Kidney epithelial cell (primary cell): Measurements from ENCODE around the gene OR2V2. TPM values are rescaled to one million over a fixed set of nuclear protein-coding genes. Genes with fewer than 3 reads are reported as not detected.

Experiments
- DNase-seq: peaks from one replicate; pipeline ENCODE4 v3.0.0-alpha.2; 2010; ENCODE audit warnings: low read depth
- H3K27me3 ChIP-seq: 2 replicates; pipeline ENCODE4 v1.6.0; 2011; ENCODE audit warnings: low read length; ENCODE audit not compliant: control insufficient read depth, insufficient read depth
- H3K36me3 ChIP-seq: 2 replicates; pipeline ENCODE4 v1.5.1; 2011; ENCODE audit warnings: low read length; ENCODE audit not compliant: control insufficient read depth, insufficient read depth
- H3K4me3 ChIP-seq: 2 replicates; pipeline ENCODE4 v1.5.1; 2011; ENCODE audit warnings: low read depth, mild to moderate bottlenecking, control low read depth, low read length
- total RNA-seq: library from RNA; depleted of rRNA; stranded (reverse); fragments of >200 nt; gene quantifications from 2 replicates; pipeline ENCODE4 v1.2.3, GENCODE V29; 2015
- TF ChIP-seq, protein P1 (sequence below): IDR thresholded peaks from 2 replicates; pipeline ENCODE4 v1.5.1; 2011; ENCODE audit warnings: mild to moderate bottlenecking, moderate library complexity, low read length, control low read depth, inconsistent platforms; ENCODE audit not compliant: insufficient read depth, poor library complexity, severe bottlenecking

OR2V2 gene
- total RNA-seq, 1 donor from 2014 or later: not detected

- TF ChIP-seq, protein P1, sequence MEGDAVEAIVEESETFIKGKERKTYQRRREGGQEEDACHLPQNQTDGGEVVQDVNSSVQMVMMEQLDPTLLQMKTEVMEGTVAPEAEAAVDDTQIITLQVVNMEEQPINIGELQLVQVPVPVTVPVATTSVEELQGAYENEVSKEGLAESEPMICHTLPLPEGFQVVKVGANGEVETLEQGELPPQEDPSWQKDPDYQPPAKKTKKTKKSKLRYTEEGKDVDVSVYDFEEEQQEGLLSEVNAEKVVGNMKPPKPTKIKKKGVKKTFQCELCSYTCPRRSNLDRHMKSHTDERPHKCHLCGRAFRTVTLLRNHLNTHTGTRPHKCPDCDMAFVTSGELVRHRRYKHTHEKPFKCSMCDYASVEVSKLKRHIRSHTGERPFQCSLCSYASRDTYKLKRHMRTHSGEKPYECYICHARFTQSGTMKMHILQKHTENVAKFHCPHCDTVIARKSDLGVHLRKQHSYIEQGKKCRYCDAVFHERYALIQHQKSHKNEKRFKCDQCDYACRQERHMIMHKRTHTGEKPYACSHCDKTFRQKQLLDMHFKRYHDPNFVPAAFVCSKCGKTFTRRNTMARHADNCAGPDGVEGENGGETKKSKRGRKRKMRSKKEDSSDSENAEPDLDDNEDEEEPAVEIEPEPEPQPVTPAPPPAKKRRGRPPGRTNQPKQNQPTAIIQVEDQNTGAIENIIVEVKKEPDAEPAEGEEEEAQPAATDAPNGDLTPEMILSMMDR: no peak
- no peak for DNase-seq
- H3K4me3 ChIP-seq: no peak overlapping the region
- H3K27me3 ChIP-seq: no peaks in the 10 kb centered on the region
- no peaks in the 10 kb centered on the region for H3K36me3 ChIP-seq
These were observed 47.9 kb downstream of the OR2V2 start for GRCh38 chr5:181195249-181195761.

DNA sequence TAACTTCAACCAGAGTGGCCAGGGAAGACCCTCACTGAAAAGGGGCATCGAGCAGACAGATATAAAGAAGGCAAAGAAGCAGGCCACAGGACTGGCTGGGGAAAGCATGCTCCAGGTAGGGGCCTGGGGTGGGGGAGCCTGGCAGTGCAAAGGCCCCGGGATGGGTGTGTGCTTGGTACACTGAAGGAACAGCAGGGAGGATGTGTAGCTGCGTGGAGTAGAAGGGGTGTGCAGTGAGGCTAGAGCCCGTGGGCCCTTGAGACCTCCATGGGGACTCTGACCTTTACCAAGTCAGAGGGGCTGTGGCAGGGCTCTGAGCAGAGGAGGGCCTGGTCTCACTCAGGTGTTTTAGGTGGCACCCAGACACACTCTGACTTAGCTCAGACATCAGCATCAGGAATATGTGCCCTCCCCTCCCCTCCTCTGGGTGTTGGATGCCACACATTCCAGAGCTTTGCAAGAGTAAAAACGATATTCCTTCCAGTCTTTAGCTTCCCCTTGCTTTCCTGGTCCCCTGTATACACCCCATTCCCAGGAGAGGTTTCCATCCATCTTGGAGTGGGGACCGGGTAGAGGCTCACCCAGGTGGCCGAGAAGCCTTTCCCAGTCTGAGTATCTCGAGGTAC is 50.1 kb downstream of the OR2V2 start:
- no peaks in the 10 kb centered on the region for H3K27me3 ChIP-seq
- DNase-seq: no peak
- no peaks in the 10 kb centered on the region for H3K36me3 ChIP-seq
- TF ChIP-seq, protein P1: no peak
- no peak overlapping the region for H3K4me3 ChIP-seq

- no peak for DNase-seq
- TF ChIP-seq, protein P1: no peak
- H3K27me3 ChIP-seq: no peaks in the 10 kb centered on the region
- H3K4me3 ChIP-seq: no peak overlapping the region
- no peaks in the 10 kb centered on the region for H3K36me3 ChIP-seq
These were observed 50.8 kb downstream of the OR2V2 start for GRCh38 chr5:181198106-181198685.

GRCh38 chr5:181198905-181199519 is 51.6 kb downstream of the OR2V2 start:
- no peak for DNase-seq
- TF ChIP-seq, protein P1: no peak
- H3K36me3 ChIP-seq: no peaks in the 10 kb centered on the region
- no peak overlapping the region for H3K4me3 ChIP-seq
- H3K27me3 ChIP-seq: peaks cover 6% of the 10 kb centered on the region

DNA sequence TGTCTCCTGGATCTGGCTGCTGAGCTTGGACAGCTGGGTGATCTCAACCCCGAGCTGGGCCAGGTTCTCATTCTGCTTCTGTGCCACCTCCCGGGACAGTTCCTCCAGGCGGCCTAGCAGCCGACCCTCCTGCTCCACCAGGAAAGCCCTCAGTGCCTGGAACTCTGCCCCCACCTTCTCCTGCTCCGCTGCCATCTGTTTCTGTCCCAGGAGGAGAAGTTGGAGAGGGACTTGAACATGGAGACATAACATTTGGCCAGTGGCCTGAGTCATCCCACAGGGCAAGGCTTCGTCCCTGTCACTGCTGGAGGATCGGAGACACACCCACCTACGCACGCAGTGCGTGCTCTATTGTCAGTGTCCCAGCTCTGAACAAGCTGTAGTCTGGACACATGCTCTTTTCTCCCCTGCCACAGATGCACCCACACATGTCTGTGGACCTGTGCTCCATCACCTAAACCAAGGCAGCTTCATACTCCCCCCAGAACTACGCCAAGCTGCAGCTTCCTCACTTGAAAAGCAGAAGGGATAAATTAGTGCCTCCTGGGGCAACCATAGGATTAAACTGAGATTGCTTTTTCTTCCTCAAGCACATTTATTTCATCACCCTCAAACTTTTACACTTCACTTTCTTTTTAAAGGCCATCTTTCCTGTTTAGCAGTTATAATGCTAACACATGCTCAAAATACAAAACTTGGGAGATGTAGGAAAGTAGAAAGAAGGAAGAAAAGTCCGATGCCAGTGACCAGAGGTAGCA is 52.7 kb downstream of the OR2V2 start:
- Histone ChIP-seq H3K4me3 (no peak overlapping the region), H3K36me3 (no peaks in the 10 kb centered on the region), H3K27me3 (peaks cover 7% of the 10 kb centered on the region)
- TF ChIP-seq, protein P1: no peak
- DNase-seq: no peak
